Measurements from ENCODE around the gene FBXL15.

Gene FBXL15

DNA sequence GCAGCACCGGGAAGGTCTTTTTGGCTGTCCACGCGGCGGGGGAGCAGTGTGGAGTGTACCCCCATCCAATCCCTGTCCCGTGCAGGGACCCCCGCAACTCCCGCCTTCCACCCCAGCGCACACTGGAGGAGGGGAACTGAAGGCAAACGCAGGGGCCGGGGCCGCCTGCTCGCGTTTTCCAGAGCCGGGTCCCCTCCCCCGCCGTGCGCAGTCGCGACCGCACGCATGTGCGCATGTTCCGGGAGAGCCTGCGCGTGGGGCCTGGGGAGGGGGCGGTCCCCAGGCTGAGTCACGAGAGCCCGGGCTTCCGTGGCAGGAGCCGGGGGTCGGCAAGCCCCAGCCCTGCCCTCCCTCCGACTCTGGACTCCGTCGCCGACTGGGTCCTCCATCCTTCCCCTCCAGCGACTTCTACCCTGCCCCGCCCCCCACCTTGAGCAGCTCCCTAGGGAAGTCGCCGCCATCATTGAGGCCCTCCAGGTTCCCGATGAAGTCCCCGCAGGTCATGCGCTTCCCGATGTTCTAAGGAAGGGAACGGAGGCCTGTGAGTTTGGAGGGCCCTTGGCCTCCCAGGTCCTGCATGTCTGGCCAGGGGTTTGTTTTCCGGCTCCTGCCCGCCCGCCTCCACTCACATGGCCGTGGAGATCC is 10.1 kb upstream of the FBXL15 start:
- DNase-seq = peak; percentile 81

GRCh38 chr10:102411341-102412255 is 9.0 kb upstream of the FBXL15 start:
- no peak for DNase-seq

GRCh38 chr10:102412293-102412692 is 8.3 kb upstream of the FBXL15 start:
- no peak for DNase-seq

DNA sequence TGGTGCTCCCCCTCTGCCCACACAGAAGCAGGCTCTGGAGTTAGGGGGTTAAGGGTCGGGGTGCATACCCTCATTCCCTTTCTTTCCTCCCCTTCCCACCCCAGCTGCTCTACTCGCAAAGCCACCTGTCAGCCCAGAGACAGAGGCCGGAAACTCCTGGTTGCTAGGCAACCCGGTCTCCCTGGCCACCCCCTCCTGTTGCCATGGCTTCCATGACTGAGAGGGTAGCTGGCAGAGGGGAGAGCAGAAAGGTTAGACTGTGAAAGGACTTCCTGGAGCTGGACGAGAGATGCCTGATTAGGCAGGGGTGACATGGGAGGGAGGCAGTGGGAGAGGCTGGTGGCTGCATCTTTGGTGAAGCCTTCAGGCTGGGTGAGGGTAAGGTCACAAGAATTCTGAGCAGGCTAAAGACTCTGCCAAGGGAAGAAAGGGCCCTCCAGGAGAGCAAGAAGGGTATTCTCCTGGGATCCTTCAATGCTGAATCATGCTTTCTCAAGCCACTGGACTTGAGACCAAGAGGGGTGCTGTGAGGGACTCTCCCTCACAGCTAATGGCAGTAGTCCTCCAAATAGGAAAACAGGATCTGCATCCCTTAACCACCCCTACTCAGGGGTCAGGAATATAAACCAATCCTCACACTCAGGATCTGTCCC is 7.5 kb upstream of the FBXL15 start:
- no peak for DNase-seq

GRCh38 chr10:102413806-102414561 is 6.7 kb upstream of the FBXL15 start:
- no peak for DNase-seq

- DNase-seq = no peak
Observed at GRCh38 chr10:102414749-102415148, 5.9 kb upstream of the FBXL15 start.

- no peak for DNase-seq
Observed at GRCh38 chr10:102416283-102416682, 4.4 kb upstream of the FBXL15 start.

DNA sequence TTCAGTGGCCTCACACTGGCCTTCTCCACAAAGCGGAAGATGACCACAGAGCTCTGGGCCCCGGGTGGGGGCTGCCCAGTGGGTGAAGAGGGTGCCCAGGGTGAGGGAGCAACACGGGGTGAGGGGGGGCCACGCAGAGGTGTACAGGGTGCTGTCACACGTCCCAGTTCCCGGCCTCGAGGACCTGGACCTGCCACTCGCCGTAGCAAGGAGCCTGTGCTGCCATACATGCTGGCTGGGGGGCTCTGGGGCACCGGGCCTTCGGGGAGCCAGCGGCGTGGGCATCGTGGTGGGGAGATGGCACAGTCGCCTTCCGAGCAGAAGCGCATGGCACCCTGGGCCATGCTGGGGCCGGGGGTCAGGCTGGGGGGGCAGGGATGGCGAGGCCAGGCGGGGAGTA is 3.9 kb upstream of the FBXL15 start:
- no peak for DNase-seq

- no peak for DNase-seq
Observed at GRCh38 chr10:102418622-102419268, 1.9 kb upstream of the FBXL15 start, which contains the start of gene PSD. Gene PSD (minus strand): TSS chr10:102418785. CDS start chr10:102417038, 1,747 bp downstream.

- DNase-seq = peak; percentile 80
Observed at GRCh38 chr10:102419269-102420180, 1.1 kb upstream of the FBXL15 start.

DNA sequence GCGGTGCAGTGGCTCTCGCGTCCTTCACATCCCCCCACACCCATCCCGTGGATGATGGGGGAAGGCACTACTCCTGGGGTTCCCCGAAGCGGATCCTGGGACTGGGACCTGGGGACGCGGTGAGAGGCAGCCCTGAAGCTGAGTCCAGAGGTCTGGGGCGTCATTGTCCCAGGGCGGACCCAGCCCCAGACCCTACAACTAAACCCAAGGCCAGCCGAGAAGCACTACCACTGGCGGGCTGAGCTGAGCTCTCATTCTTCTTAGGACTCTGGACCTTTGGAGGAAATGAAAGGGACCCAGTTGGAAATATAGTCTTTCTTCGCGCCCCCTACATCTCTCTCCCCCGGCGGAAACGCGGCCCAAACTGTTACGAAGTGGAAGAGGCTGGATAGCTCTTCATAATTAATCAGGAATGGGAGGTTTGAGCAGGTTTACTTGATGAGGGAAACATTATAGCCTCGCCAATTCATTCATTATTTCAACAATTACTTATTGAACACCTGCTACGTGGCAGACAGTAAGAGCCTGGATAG is 389 bp upstream of the FBXL15 start:
- no peak for DNase-seq

- DNase-seq = peak; percentile 69
Observed at GRCh38 chr10:102421507-102421756, 796 bp downstream of the FBXL15 start.

DNA sequence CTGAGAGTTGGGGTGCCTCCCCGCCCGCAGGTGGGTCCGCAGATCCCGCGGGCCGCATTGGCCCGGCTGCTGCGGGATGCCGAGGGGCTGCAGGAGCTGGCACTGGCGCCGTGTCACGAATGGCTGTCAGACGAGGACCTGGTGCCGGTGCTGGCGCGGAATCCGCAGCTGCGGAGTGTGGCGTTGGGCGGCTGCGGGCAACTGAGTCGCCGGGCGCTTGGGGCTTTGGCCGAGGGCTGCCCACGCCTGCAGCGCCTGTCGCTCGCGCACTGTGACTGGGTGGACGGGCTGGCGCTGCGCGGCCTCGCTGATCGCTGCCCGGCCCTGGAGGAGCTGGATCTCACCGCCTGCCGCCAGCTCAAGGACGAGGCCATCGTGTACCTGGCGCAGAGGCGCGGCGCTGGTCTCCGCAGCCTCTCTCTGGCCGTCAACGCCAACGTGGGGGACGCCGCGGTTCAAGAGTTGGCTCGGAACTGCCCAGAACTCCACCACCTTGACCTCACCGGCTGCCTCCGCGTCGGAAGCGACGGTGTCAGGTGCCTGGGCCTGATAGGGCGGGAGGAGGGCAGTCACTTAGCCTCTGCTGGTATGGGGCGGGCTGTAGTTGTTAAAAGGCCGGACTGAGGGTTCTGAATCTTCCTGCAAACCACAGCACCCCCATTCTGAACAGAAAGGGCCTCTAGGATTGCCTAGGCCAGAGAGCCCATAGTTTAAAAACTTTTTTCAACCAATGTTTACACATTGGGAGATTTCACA is 1.3 kb downstream of the FBXL15 start:
- no peak for DNase-seq

- DNase-seq = peak; percentile 67
Observed at GRCh38 chr10:102422545-102423129, 2.0 kb downstream of the FBXL15 start.

GRCh38 chr10:102423372-102423968 is 2.8 kb downstream of the FBXL15 start:
- DNase-seq = no peak

DNA sequence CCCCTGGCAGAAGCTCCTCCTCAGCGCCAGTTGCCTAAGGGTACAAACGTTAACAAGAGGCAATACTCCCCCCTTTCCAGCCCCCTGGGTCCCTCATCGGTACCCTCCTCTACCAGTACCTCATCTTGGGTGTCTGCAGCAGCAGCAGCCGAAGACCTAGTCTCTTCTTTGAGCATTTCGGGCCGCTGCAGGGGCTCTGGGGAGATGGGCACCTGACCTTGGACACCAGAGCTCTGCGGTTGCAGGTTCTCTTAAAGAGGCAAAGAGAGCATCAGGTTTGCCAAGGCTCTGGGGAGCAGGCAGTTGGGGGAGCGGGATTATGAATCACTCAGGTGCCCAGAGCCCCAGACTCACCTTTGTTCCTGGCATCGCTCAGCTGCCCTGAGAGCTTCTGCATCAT is 3.5 kb downstream of the FBXL15 start:
- DNase-seq = no peak

DNA sequence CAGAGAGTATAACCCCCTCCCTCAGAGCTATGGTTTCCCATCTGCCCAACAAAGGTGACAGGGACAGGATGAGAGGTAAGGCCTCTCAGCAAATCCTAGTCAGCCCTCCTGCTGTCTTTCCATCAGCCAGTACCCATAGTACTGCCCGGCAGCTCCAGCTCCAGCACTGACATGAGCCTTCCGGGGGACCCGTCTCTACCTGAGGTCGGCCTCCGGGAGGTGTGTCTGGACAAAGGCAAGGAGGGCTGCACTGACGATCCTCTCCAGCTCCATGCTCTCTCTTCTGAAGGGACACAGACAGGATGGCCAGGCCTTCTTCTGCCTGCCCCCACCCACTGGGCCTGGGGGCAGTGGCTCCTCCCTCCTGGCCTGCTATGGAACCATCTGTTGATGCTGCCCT is 4.3 kb downstream of the FBXL15 start:
- no peak for DNase-seq

DNA sequence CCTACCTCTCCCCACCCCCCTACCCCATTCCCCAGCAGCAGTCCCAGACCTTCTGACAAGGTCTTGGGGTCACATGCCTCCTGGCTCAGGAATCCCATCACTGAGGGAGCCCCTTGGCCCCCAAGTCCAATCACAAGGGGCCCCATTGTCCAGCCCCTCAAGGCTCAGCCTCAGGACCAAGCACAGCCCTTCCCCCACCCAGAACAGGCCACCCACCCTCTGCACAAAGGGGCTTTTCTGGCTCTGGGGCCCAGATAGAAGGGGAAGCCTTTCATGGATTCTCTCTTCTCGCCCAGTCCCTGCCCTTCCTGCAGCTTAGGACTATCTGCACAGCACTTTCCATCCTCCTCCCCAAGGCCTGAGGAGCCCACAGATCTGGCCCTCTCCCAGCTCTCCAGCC is 4.8 kb downstream of the FBXL15 start:
- DNase-seq = no peak

DNA sequence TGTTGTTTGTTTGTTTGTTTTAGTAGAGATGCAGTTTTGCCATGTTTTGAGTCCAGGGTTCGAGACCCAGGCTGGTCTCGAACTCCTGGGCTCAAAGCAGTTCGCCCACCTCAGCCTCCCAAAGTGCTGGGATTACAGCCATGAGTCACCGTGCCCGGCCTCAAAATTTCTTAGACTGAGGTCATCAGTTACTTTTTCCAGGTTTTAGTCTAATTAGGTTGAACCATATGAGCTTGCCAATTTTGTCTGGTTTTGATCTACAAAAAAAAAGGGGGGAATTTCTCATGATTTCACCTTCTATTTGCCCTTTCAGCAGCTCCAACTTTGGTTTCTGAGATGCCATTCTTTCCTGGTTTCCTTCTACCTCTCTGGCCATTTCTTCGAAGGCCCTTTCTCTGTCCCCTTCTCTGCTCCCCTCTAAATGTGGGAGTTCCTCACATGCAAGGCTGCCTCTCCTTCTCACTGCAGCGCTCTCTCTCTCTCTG is 6.2 kb downstream of the FBXL15 start:
- no peak for DNase-seq

All from right kidney (tissue), 1 donor.